Tibial artery (tissue), 4 donors: ENCODE results near the gene B3GNT8.

ENCODE experiments used
- DNase-seq, 2 donors: peaks; one replicate each; pipeline ENCODE4 v3.0.0-alpha.2; 2019
- H3K27ac ChIP-seq, 2 donors: fragments of 200-600 bp; sonication (generic) in 1 of 2; 1 replicate in 1 of 2; 2 replicates in 1 of 2; pipeline ENCODE4 v1.5.1; 2018 to 2019; ENCODE audit warnings: mild to moderate bottlenecking in 1 of 2
- H3K27me3 ChIP-seq, 2 donors: fragments of 200-600 bp; sonication (generic) in 1 of 2; one replicate each; pipeline versions ENCODE4 v1.5.1 to v1.6.0; 2016 to 2019
- H3K36me3 ChIP-seq, 3 donors: fragments of 200-600 bp; sonication (generic) in 2 of 3; one replicate each; pipeline ENCODE4 v1.5.1; 2016 to 2019; ENCODE audit warnings: mild to moderate bottlenecking in 2 of 3
- H3K4me1 ChIP-seq, 4 donors: fragments of 200-600 bp; sonication (generic) in 2 of 4; 1 replicate in 3 of 4; 2 replicates in 1 of 4; pipeline ENCODE4 v1.5.1; 2016 to 2019
- H3K4me3 ChIP-seq, 2 donors: fragments of 200-600 bp; sonication (generic) in 1 of 2; 1 replicate in 1 of 2; 2 replicates in 1 of 2; pipeline ENCODE4 v1.5.1; 2018 to 2019; ENCODE audit warnings: mild to moderate bottlenecking in 2 of 2
- H3K9me3 ChIP-seq, 3 donors: fragments of 200-600 bp; sonication (generic) in 1 of 3; one replicate each; pipeline ENCODE4 v1.5.1; 2016 to 2019
- CTCF ChIP-seq, 2 experiments: fragments of 200-600 bp in 1 of 2; fragments of 450-650 bp in 1 of 2; IDR thresholded peaks; one replicate each; pipeline ENCODE4 v1.5.1; 2017 to 2019; ENCODE audit warnings: antibody characterized with exemption in 2 of 2, mild to moderate bottlenecking in 1 of 2, moderate library complexity in 1 of 2
- intact Hi-C: fragments of 100-400 bp; cut with DNase I; formaldehyde crosslinking; loops from one replicate; pipeline ENCODE4 v1.15.0; 2023; ENCODE audit warnings: low total_unique reads

B3GNT8 gene

DNA sequence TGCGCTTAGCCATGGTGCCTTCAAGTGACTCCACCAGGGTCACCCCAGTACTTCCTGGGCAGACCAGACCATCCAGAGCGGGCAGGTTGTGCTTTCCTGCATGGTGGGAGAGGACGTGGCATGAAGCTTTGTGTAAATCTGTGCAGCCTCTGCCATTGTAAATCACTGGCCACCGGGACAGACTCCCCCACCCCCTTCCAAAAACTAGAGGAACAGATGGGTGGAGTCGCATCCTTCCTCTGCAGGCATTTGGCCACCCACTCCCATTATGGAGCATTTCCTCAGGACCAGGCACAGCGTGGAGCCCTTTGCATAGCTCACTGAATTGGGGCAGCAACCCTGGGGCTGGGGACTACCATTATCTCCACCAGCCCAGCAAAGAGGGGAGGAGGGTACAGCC lies 21.4 kb downstream of the B3GNT8 start:
- Histone ChIP-seq H3K9me3 (no peaks in the 10 kb centered on the region), H3K27me3 (no peaks in the 10 kb centered on the region), H3K4me3 (no peak overlapping the region), H3K36me3 (peaks cover 2 to 38% (median 20%) of the 10 kb centered on the region in 3 donors), H3K27ac (no peak overlapping the region), H3K4me1 (peaks cover 0 to 17% (median 8%) of the 10 kb centered on the region in 4 donors)
- no peak for TF ChIP-seq CTCF (IDR thresholded peaks at IDR 0.05)
- intact Hi-C loops = no loop called here
- no peak for DNase-seq

DNA sequence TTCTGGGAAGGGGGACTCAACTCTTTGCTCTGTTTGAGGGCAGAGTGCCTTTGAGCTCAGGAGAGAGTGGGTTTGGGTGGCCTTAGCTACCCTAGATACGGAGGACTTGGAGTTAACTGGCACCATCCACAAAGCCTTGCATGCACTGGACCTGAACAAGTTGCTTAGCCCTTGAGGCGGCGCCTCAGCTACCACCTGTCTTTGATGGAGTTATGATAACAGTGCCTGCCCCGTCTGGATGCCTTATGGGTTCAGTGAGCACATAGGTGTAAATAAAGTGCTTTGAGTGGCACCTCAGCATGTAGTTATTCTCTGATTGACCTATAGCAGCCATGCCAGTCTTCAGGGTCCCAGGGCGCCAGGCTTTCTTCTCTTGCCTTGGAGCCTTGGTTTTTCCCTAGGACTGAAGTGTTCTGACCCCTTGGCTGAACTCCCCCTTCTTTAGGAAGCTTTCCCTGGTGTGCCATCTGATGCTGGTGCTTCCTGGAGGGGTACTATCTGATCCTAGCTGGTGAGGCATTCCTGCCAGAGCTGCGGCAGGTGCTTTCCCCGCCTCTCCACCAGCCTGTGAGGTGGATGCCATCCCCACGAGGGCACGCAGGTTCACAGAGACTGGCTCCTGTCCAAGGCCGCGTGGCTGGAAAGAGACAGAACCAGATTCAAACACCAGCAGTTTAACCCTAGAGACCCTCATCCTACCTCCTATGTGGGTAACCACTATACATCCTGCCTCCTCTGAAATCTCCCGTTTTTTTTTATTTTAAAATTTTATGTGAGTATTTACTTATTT lies 23.8 kb downstream of the B3GNT8 start:
- H3K27me3 ChIP-seq = no peaks in the 10 kb centered on the region
- intact Hi-C loops = no loop called here
- no peak for DNase-seq
- TF ChIP-seq CTCF (IDR thresholded peaks at IDR 0.05) = no peak
- H3K9me3 ChIP-seq = no peaks in the 10 kb centered on the region
- H3K4me3 ChIP-seq = no peak overlapping the region
- peaks cover 0 to 18% (median 8%) of the 10 kb centered on the region in 4 donors for H3K4me1 ChIP-seq
- peaks cover 0 to 33% (median 17%) of the 10 kb centered on the region in 3 donors for H3K36me3 ChIP-seq
- H3K27ac ChIP-seq = no peak overlapping the region

DNA sequence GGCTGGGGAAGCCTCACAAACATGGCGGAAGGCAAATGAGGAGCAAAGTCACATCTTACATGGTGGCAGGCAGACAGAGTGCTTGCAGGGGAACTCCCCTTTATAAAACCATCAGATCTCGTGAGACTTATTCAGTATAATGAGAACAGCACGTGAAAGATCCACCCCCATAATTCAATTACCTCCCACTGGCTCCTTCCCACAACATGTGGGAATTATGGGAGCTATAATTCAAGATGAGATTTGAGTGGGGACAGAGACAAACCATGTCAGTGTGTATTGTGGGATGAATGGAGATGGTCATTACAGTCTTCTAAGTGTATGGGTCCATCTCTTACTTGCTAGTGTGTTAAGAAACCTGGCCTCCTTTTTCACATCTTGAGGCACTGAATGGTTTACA lies 25.2 kb downstream of the B3GNT8 start:
- peaks cover 0 to 26% (median 17%) of the 10 kb centered on the region in 3 donors for H3K36me3 ChIP-seq
- H3K27ac ChIP-seq = no peak overlapping the region
- no peak for TF ChIP-seq CTCF (IDR thresholded peaks at IDR 0.05)
- peaks cover 0 to 20% (median 8%) of the 10 kb centered on the region in 4 donors for H3K4me1 ChIP-seq
- DNase-seq = no peak
- H3K9me3 ChIP-seq = no peaks in the 10 kb centered on the region
- no peaks in the 10 kb centered on the region for H3K27me3 ChIP-seq
- no peak overlapping the region for H3K4me3 ChIP-seq
- intact Hi-C loops = no loop called here

- H3K9me3 ChIP-seq = no peaks in the 10 kb centered on the region
- no peak overlapping the region for H3K27ac ChIP-seq
- TF ChIP-seq CTCF (IDR thresholded peaks at IDR 0.05) = no peak
- no peak for DNase-seq
- H3K4me3 ChIP-seq = no peak overlapping the region
- intact Hi-C loops = no loop called here
- H3K36me3 ChIP-seq = peaks cover 0 to 26% (median 17%) of the 10 kb centered on the region in 3 donors
- H3K4me1 ChIP-seq = peaks cover 0 to 25% (median 12%) of the 10 kb centered on the region in 4 donors
- H3K27me3 ChIP-seq = no peaks in the 10 kb centered on the region
These were observed 25.7 kb downstream of the B3GNT8 start for GRCh38 chr19:41401483-41401882.

DNA sequence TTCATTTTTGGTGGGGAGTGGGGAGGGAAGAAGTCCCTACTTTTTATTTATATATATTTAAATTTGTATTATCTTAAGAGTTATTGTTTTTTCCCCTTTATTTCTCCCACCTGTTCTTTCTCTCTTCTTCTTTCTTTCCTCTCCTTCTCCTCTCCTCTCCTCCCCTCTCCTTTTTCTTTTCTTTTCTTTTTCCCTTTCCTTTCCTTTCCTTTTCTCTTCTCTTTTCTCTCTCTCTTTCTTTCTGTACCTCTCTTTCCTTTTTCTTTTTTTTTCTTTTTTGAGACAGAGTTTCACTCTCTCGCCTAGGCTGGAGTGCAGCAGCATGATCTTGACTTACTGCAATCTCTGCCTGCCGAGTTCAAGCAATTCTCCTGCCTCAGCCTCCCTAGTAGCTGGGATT lies 27.6 kb downstream of the B3GNT8 start:
- H3K36me3 ChIP-seq = peaks cover 0 to 17% (median 16%) of the 10 kb centered on the region in 3 donors
- peak overlapping the region in 1 of 2 donors; percentile 96 for H3K27ac ChIP-seq
- peaks cover 0 to 32% (median 20%) of the 10 kb centered on the region in 4 donors for H3K4me1 ChIP-seq
- no peak overlapping the region for H3K4me3 ChIP-seq
- intact Hi-C loops = no loop called here
- no peaks in the 10 kb centered on the region for H3K27me3 ChIP-seq
- TF ChIP-seq CTCF (IDR thresholded peaks at IDR 0.05) = no peak
- H3K9me3 ChIP-seq = no peaks in the 10 kb centered on the region
- no peak for DNase-seq
